HEK293 (cell line): ENCODE data around the gene CDKL2.

ENCODE experiments used
- CTCF ChIA-PET: fragments of 350-600 bp; formaldehyde crosslinking; extraction: SDS; loops from one replicate; lab custom pipeline; 2021; ENCODE audit warnings: antibody characterized with exemption; lab: Yijun Ruan, JAX
- POLR2A ChIA-PET: fragments of 300-600 bp; formaldehyde crosslinking; extraction: SDS; loops from one replicate; lab custom pipeline; 2020; ENCODE audit warnings: antibody characterized with exemption, inconsistent platforms; lab: Yijun Ruan, JAX
- H3K27ac ChIP-seq: fragments of 200-500 bp; sonication (Bioruptor generic); 2 replicates; pipeline ENCODE4 v1.5.1; 2014; ENCODE audit warnings: low read depth, low read length, control low read depth, inconsistent platforms; ENCODE audit errors: extremely low read depth
- H3K36me3 ChIP-seq, 2 experiments: fragments of 200-500 bp in 1 of 2; sonication (Bioruptor generic) in 1 of 2; 1 replicate in 1 of 2; 2 replicates in 1 of 2; pipeline ENCODE4 v1.5.1; 2014 to 2017; ENCODE audit warnings: inconsistent platforms in 2 of 2, low read length in 2 of 2; ENCODE audit not compliant: control insufficient read depth in 2 of 2, insufficient read depth in 1 of 2
- H3K4me1 ChIP-seq: fragments of 200-500 bp; sonication (Bioruptor generic); 2 replicates; pipeline ENCODE4 v1.5.1; 2014; ENCODE audit warnings: mild to moderate bottlenecking, low read length, inconsistent platforms; ENCODE audit not compliant: control insufficient read depth, insufficient read depth
- H3K4me3 ChIP-seq: 2 replicates; pipeline ENCODE4 v1.5.1; 2011; ENCODE audit warnings: low read depth, mild to moderate bottlenecking, control low read depth, low read length, moderate library complexity
- H3K9me3 ChIP-seq: fragments of 200-500 bp; sonication (Bioruptor generic); 2 replicates; pipeline ENCODE4 v1.5.1; 2014; ENCODE audit warnings: low read depth, low read length, inconsistent platforms; ENCODE audit not compliant: control insufficient read depth, insufficient read depth
- GLIS2 ChIP-seq: fragments of 450-650 bp; formaldehyde crosslinking; IDR thresholded peaks from 2 replicates; pipeline ENCODE4 v1.5.1; 2016; ENCODE audit warnings: missing biosample characterization, missing genetic modification characterization
- INSM2 ChIP-seq: fragments of 450-650 bp; formaldehyde crosslinking; IDR thresholded peaks from 2 replicates; pipeline ENCODE4 v1.5.1; 2016; ENCODE audit warnings: missing biosample characterization, missing genetic modification characterization
- MEIS1 ChIP-seq: sonication (generic); formaldehyde crosslinking; IDR thresholded peaks from 2 replicates; pipeline ENCODE4 v1.8.1; 2022; ENCODE audit warnings: missing genetic modification reagents, mild to moderate bottlenecking, borderline replicate concordance
- REPIN1 ChIP-seq: fragments of 450-650 bp; formaldehyde crosslinking; IDR thresholded peaks from 2 replicates; pipeline ENCODE4 v1.5.1; 2017; ENCODE audit warnings: missing biosample characterization, missing genetic modification characterization, low read depth
- SP7 ChIP-seq: fragments of 450-650 bp; formaldehyde crosslinking; IDR thresholded peaks from 2 replicates; pipeline ENCODE4 v1.5.1; 2016; ENCODE audit warnings: missing biosample characterization, missing genetic modification characterization
- ZBTB10 ChIP-seq: fragments of 450-650 bp; formaldehyde crosslinking; IDR thresholded peaks from 2 replicates; pipeline ENCODE4 v1.5.1; 2016; ENCODE audit warnings: missing biosample characterization, missing genetic modification characterization
- ZNF148 ChIP-seq: fragments of 450-650 bp; formaldehyde crosslinking; IDR thresholded peaks from 2 replicates; pipeline ENCODE4 v1.5.0; 2017; ENCODE audit warnings: missing biosample characterization, missing genetic modification characterization, borderline replicate concordance
- ZNF157 ChIP-seq: fragments of 450-650 bp; formaldehyde crosslinking; IDR thresholded peaks from 2 replicates; pipeline ENCODE4 v1.5.1; 2016; ENCODE audit warnings: missing biosample characterization, missing genetic modification characterization
- ZNF16 ChIP-seq: fragments of 450-650 bp; formaldehyde crosslinking; IDR thresholded peaks from 2 replicates; pipeline ENCODE4 v1.5.1; 2016; ENCODE audit warnings: low read depth, missing biosample characterization, missing genetic modification characterization
- ZNF175 ChIP-seq: fragments of 450-650 bp; formaldehyde crosslinking; IDR thresholded peaks from 2 replicates; pipeline ENCODE4 v1.5.1; 2016; ENCODE audit warnings: missing biosample characterization, missing genetic modification characterization
- ZNF19 ChIP-seq: fragments of 450-650 bp; formaldehyde crosslinking; IDR thresholded peaks from 2 replicates; pipeline ENCODE4; 2016; ENCODE audit warnings: missing biosample characterization, missing genetic modification characterization, low read depth
- ZNF214 ChIP-seq: fragments of 450-650 bp; formaldehyde crosslinking; IDR thresholded peaks from 2 replicates; pipeline ENCODE4 v1.5.1; 2017; ENCODE audit warnings: missing biosample characterization, mild to moderate bottlenecking, missing genetic modification characterization, borderline replicate concordance
- ZNF223 ChIP-seq: fragments of 450-650 bp; formaldehyde crosslinking; IDR thresholded peaks from 2 replicates; pipeline ENCODE4 v1.5.1; 2016; ENCODE audit warnings: missing biosample characterization, missing genetic modification characterization
- ZNF341 ChIP-seq: fragments of 450-650 bp; formaldehyde crosslinking; IDR thresholded peaks from 2 replicates; pipeline ENCODE4; 2016; ENCODE audit warnings: low read depth, missing biosample characterization, missing genetic modification characterization
- ZNF394 ChIP-seq: fragments of 450-650 bp; formaldehyde crosslinking; IDR thresholded peaks from 2 replicates; pipeline ENCODE4 v1.5.1; 2016; ENCODE audit warnings: missing biosample characterization, missing genetic modification characterization, mild to moderate bottlenecking, moderate library complexity, borderline replicate concordance
- ZNF433 ChIP-seq: fragments of 450-650 bp; formaldehyde crosslinking; IDR thresholded peaks from 2 replicates; pipeline ENCODE4 v1.5.1; 2016; ENCODE audit warnings: missing biosample characterization, missing genetic modification characterization, low read depth
- ZNF621 ChIP-seq: fragments of 450-650 bp; formaldehyde crosslinking; IDR thresholded peaks from 2 replicates; pipeline ENCODE4 v1.5.1; 2017; ENCODE audit warnings: missing biosample characterization, missing genetic modification characterization
- ZNF658 ChIP-seq: fragments of 450-650 bp; formaldehyde crosslinking; IDR thresholded peaks from 2 replicates; pipeline ENCODE4; 2016; ENCODE audit warnings: missing biosample characterization, missing genetic modification characterization
- ZNF660 ChIP-seq: fragments of 450-650 bp; IDR thresholded peaks from 2 replicates; pipeline ENCODE4 v1.5.1; 2018; ENCODE audit warnings: missing biosample characterization, mild to moderate bottlenecking, missing genetic modification characterization
- ZNF692 ChIP-seq: fragments of 450-650 bp; formaldehyde crosslinking; IDR thresholded peaks from 2 replicates; pipeline ENCODE4 v1.5.1; 2016; ENCODE audit warnings: missing biosample characterization, missing genetic modification characterization
- ZNF707 ChIP-seq: fragments of 450-650 bp; formaldehyde crosslinking; IDR thresholded peaks from 2 replicates; pipeline ENCODE4 v1.5.1; 2016; ENCODE audit warnings: missing biosample characterization, missing genetic modification characterization
- ZNF747 ChIP-seq: fragments of 450-650 bp; formaldehyde crosslinking; IDR thresholded peaks from 2 replicates; pipeline ENCODE4 v1.5.1; 2016; ENCODE audit warnings: missing biosample characterization, missing genetic modification characterization
- ZNF777 ChIP-seq: fragments of 450-650 bp; formaldehyde crosslinking; IDR thresholded peaks from 2 replicates; pipeline ENCODE4 v1.5.1; 2017; ENCODE audit warnings: missing biosample characterization, missing genetic modification characterization, borderline replicate concordance
- ZXDB ChIP-seq: fragments of 450-650 bp; formaldehyde crosslinking; IDR thresholded peaks from 2 replicates; pipeline ENCODE4 v1.5.1; 2016; ENCODE audit warnings: missing biosample characterization, missing genetic modification characterization

Gene CDKL2

GRCh38 chr4:75567725-75568124 is 62.6 kb downstream of the CDKL2 start:
- ChIA-PET POLR2A (no interaction called here), CTCF (no interaction called here)
- Histone ChIP-seq H3K9me3 (no peaks in the 10 kb centered on the region), H3K36me3 (no peaks in the 10 kb centered on the region), H3K4me1 (no peaks in the 10 kb centered on the region), H3K27ac (no peak overlapping the region)
- TF ChIP-seq ZNF747 (tag by site-specific recombination) (no peak), ZNF692 (no peak), ZNF660 (no peak), ZNF223 (no peak), ZNF341 (tag by site-specific recombination) (no peak), ZNF621 (tag by site-specific recombination) (no peak), ZNF658 (tag by site-specific recombination) (no peak), ZXDB (tag by site-specific recombination) (no peak), REPIN1 (tag by site-specific recombination) (no peak), ZNF16 (tag by site-specific recombination) (no peak), ZNF148 (tag by site-specific recombination) (no peak)
- TF ChIP-seq, all 188 proteins: peak for 0
- no peak overlapping the region for H3K4me3 ChIP-seq

- no peaks in the 10 kb centered on the region for H3K9me3 ChIP-seq
- no peaks in the 10 kb centered on the region for H3K4me1 ChIP-seq
- H3K36me3 ChIP-seq, result no peaks in the 10 kb centered on the region
- CTCF ChIA-PET, result no interaction called here
- no peak overlapping the region for H3K4me3 ChIP-seq
- H3K27ac ChIP-seq, result no peak overlapping the region
- POLR2A ChIA-PET, result no interaction called here
- TF ChIP-seq ZNF214 (tag by site-specific recombination) (no peak), ZNF175 (tag by site-specific recombination) (no peak), ZNF19 (no peak), ZBTB10 (no peak), ZNF433 (tag by site-specific recombination) (no peak), ZNF707 (no peak), ZNF157 (tag by site-specific recombination) (no peak), MEIS1 (no peak), INSM2 (no peak), SP7 (tag by site-specific recombination) (no peak), GLIS2 (tag by site-specific recombination) (no peak), ZNF777 (no peak), ZNF692 (no peak), ZNF394 (tag by site-specific recombination) (no peak)
These were observed 63.4 kb downstream of the CDKL2 start for GRCh38 chr4:75566911-75567310.
